SU-DHL-6 (cell line): Measurements from ENCODE around the gene TM4SF1.

Source experiments
- H2AFZ ChIP-seq: fragments of 200-600 bp; sonication (generic); 2 replicates; pipeline ENCODE4 v1.6.1; 2014; ENCODE audit warnings: low read depth, mild to moderate bottlenecking, moderate library complexity, mixed read lengths, antibody characterized with exemption, low read length; ENCODE audit not compliant: severe bottlenecking
- H3F3A ChIP-seq: fragments of 200-600 bp; shearing (Covaris generic); 2 replicates; pipeline ENCODE4 v1.6.0; 2016; ENCODE audit warnings: antibody characterized with exemption, mild to moderate bottlenecking; ENCODE audit not compliant: insufficient read depth
- H3K27ac ChIP-seq: fragments of 200-600 bp; sonication (generic); 2 replicates; pipeline ENCODE4 v1.5.1; 2016; ENCODE audit warnings: low read depth, mild to moderate bottlenecking, low read length, moderate library complexity, mixed read lengths
- H3K27me3 ChIP-seq: fragments of 200-600 bp; sonication (generic), shearing (Covaris generic); 2 replicates; pipeline ENCODE4 v1.6.0; 2014; ENCODE audit warnings: mild to moderate bottlenecking, low read length
- H3K36me3 ChIP-seq: fragments of 200-600 bp; sonication (generic); 2 replicates; pipeline ENCODE4 v1.6.1; 2014; ENCODE audit warnings: mild to moderate bottlenecking, low read length, mixed read lengths
- H3K4me2 ChIP-seq: fragments of 300-600, 200-600 bp; shearing (Covaris generic), sonication (generic); 2 replicates; pipeline ENCODE4 v1.6.0; 2014; ENCODE audit warnings: low read length, low read depth, mild to moderate bottlenecking; ENCODE audit not compliant: poor library complexity, severe bottlenecking
- H3K4me3 ChIP-seq: fragments of 200-600 bp; sonication (generic); 2 replicates; pipeline ENCODE4 v1.5.1; 2014; ENCODE audit warnings: antibody characterized with exemption, low read length, mild to moderate bottlenecking, mixed read lengths; ENCODE audit not compliant: insufficient read depth, poor library complexity, severe bottlenecking
- H3K79me2 ChIP-seq: fragments of 200-600 bp; sonication (generic); 2 replicates; pipeline ENCODE4 v1.6.1; 2014; ENCODE audit warnings: mild to moderate bottlenecking, low read length, moderate library complexity; ENCODE audit not compliant: insufficient read depth
- H3K9ac ChIP-seq: fragments of 200-600 bp; sonication (generic); 2 replicates; pipeline ENCODE4 v1.7.0; 2014; ENCODE audit warnings: mild to moderate bottlenecking, low read length
- H3K9me2 ChIP-seq: fragments of 200-600 bp; sonication (generic); replicated peaks from 2 replicates; pipeline ENCODE4 v1.6.1; 2014; ENCODE audit warnings: low read length; ENCODE audit not compliant: insufficient read depth
- H3K9me3 ChIP-seq: fragments of 200-600 bp; sonication (generic); 2 replicates; pipeline ENCODE4 v1.6.1; 2014; ENCODE audit warnings: low read length, mixed read lengths; ENCODE audit not compliant: insufficient read depth
- H4K20me1 ChIP-seq: fragments of 200-600 bp; sonication (generic); 2 replicates; pipeline ENCODE4 v1.6.1; 2014; ENCODE audit warnings: low read depth, mild to moderate bottlenecking, antibody characterized with exemption, low read length, moderate library complexity, mixed read lengths
- EZH2phosphoT487 ChIP-seq: fragments of 200-600 bp; sonication (generic), shearing (Covaris generic); conservative IDR thresholded peaks from 2 replicates; pipeline ENCODE4 v1.6.1; 2018; ENCODE audit warnings: mild to moderate bottlenecking, antibody characterized with exemption, low read length, moderate library complexity, mixed read lengths
- TF ChIP-seq, protein P1 (sequence below): fragments of 200-600 bp; sonication (generic); IDR thresholded peaks from one replicate; pipeline ENCODE4 v1.5.1; 2017; ENCODE audit warnings: antibody characterized with exemption, mild to moderate bottlenecking, low read length, moderate library complexity; ENCODE audit not compliant: insufficient read depth, poor library complexity, severe bottlenecking

Gene TM4SF1

DNA sequence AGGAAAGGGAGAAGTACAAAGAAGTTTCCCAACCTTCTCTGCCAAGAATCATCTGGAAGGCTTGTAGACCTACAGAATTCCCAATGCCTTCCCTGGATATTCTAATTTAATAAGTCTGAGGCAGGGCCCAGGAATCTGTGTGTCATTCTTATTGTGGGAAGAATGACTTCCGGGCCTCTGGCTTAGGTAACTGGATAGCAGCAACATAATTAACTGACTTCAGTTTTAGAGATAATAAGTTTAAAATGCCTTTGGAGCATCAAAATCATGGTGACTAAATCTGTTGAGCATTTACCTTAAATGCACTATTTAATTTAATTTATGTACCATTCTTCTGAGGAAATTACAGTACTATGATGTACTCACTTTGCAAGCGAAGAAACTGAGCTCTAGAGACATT, 44.3 kb upstream of the TM4SF1 start:
- Histone ChIP-seq H3K27ac (no peak overlapping the region), H2AFZ (no peak overlapping the region), H3K9ac (no peak overlapping the region), H3K27me3 (no peaks in the 10 kb centered on the region), H3K4me2 (no peak overlapping the region), H3K9me2 (no peaks in the 10 kb centered on the region), H3K79me2 (no peaks in the 10 kb centered on the region), H3K9me3 (no peaks in the 10 kb centered on the region), H3K36me3 (no peaks in the 10 kb centered on the region), H3K4me3 (no peak overlapping the region), H3F3A (no peaks in the 10 kb centered on the region), H4K20me1 (no peaks in the 10 kb centered on the region)
- TF ChIP-seq EZH2phosphoT487, result no peak
- TF ChIP-seq, protein P1, sequence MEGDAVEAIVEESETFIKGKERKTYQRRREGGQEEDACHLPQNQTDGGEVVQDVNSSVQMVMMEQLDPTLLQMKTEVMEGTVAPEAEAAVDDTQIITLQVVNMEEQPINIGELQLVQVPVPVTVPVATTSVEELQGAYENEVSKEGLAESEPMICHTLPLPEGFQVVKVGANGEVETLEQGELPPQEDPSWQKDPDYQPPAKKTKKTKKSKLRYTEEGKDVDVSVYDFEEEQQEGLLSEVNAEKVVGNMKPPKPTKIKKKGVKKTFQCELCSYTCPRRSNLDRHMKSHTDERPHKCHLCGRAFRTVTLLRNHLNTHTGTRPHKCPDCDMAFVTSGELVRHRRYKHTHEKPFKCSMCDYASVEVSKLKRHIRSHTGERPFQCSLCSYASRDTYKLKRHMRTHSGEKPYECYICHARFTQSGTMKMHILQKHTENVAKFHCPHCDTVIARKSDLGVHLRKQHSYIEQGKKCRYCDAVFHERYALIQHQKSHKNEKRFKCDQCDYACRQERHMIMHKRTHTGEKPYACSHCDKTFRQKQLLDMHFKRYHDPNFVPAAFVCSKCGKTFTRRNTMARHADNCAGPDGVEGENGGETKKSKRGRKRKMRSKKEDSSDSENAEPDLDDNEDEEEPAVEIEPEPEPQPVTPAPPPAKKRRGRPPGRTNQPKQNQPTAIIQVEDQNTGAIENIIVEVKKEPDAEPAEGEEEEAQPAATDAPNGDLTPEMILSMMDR, result no peak

DNA sequence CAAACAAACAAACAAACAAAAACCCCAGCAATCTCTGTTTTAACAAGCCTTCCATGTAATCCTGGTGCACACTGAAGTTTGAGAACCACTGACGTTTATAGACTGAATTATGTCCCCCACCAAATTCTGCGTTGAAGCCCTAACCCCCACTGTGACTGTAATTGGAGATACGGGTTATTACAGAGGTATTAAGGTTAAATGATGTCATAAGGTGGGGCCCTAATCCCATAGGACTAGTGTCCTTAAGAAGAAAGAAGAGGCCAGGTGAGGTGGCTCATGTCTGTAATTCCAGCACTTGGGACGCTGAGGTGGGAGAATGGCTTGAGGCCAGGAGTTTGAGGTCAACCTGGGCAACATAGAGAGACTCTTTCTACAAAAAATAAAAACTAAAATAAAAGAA, 42.4 kb upstream of the TM4SF1 start:
- Histone ChIP-seq H4K20me1 (no peaks in the 10 kb centered on the region), H3K4me2 (no peak overlapping the region), H3K9me2 (no peaks in the 10 kb centered on the region), H2AFZ (no peak overlapping the region), H3K9me3 (no peaks in the 10 kb centered on the region), H3F3A (no peaks in the 10 kb centered on the region), H3K4me3 (no peak overlapping the region), H3K79me2 (no peaks in the 10 kb centered on the region), H3K9ac (no peak overlapping the region), H3K27ac (no peak overlapping the region), H3K27me3 (no peaks in the 10 kb centered on the region), H3K36me3 (no peaks in the 10 kb centered on the region)
- TF ChIP-seq EZH2phosphoT487, result no peak
- TF ChIP-seq, protein P1, result no peak

DNA sequence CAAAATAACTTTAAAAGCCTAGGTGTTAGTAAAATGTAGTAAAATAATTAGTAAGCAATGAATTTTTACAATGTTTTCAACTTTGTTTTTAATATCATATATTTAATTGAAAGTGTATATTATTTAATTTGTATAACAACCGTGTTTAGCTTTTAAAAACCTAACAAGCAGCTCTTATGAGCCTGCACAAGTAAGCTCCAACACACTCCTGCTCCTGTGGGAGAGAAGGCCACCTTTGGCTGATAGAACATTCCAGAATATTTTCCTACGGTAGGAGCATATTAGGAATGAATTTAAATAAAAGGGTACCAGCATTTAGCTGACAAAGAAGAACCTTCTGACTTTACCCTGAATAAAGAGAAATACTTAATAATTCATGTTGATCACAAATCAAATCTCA, 40.3 kb upstream of the TM4SF1 start:
- Histone ChIP-seq H3K4me2 (no peak overlapping the region), H3K9ac (no peak overlapping the region), H3K9me3 (no peaks in the 10 kb centered on the region), H3K4me3 (no peak overlapping the region), H3K9me2 (no peaks in the 10 kb centered on the region), H3K79me2 (no peaks in the 10 kb centered on the region), H3K27me3 (no peaks in the 10 kb centered on the region), H2AFZ (no peak overlapping the region), H3F3A (no peaks in the 10 kb centered on the region), H4K20me1 (no peaks in the 10 kb centered on the region), H3K36me3 (no peaks in the 10 kb centered on the region), H3K27ac (no peak overlapping the region)
- TF ChIP-seq, protein P1, result no peak
- no peak for TF ChIP-seq EZH2phosphoT487

DNA sequence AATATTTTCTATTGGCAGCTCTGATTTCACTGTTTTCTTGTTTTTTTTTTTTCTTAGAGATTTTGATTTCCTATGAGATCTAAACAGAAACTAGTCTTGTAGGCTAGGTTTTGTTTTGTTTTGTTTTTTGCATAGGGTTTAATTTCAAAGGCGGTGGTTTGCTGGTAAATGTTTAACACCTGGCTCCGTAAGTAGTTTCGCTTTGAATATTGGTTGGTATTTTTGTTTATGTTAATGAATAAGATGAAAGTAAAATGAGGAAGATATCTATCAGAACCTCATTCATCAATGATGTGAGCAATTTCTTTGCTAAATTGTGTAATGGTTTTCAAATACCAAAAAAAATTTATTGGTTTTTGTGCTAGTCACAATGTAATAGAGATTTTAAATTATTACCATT, 39.7 kb upstream of the TM4SF1 start:
- Histone ChIP-seq H3F3A (no peaks in the 10 kb centered on the region), H3K36me3 (no peaks in the 10 kb centered on the region), H3K27me3 (no peaks in the 10 kb centered on the region), H3K9me2 (no peaks in the 10 kb centered on the region), H3K4me3 (no peak overlapping the region), H2AFZ (no peak overlapping the region), H3K9me3 (no peaks in the 10 kb centered on the region), H4K20me1 (no peaks in the 10 kb centered on the region), H3K27ac (no peak overlapping the region), H3K9ac (no peak overlapping the region), H3K4me2 (no peak overlapping the region), H3K79me2 (no peaks in the 10 kb centered on the region)
- no peak for TF ChIP-seq EZH2phosphoT487
- TF ChIP-seq, protein P1, result no peak
